Inflammatory macrophage treated with lipopolysaccharide for 1 hour (primary cell): ENCODE results near the gene SLIT3.

Experiments
- DNase-seq, 2 donors: peaks; one replicate each; pipeline ENCODE4 v3.0.0-alpha.2; 2020 to 2022

Gene SLIT3

GRCh38 chr5:169300468-169301385 lies at the start of gene SLIT3:
Gene SLIT3, minus strand, starts transcription at chr5:169301139. Its CDS starts 430 bp downstream, at chr5:169300709.
- no peak for DNase-seq

DNA sequence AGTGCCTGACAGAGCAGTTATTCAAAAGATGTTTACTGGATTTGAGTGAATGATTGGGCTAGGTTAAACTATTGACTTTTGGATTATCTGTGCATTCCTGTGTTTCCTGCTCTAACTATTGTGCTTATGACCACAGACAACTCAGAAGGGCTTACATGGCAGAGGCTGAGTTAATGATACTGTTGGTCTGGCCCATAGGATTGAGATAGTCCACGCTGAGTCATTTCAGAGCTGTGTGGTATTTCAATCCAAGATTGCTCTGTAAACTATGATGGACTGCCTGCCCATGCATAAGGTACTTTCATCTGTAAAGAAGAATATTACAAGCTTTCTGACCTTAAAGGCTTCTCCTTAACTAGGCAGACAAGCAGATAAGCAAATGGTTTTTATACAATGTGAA lies 49.1 kb upstream of the SLIT3 start:
- DNase-seq = no peak

DNA sequence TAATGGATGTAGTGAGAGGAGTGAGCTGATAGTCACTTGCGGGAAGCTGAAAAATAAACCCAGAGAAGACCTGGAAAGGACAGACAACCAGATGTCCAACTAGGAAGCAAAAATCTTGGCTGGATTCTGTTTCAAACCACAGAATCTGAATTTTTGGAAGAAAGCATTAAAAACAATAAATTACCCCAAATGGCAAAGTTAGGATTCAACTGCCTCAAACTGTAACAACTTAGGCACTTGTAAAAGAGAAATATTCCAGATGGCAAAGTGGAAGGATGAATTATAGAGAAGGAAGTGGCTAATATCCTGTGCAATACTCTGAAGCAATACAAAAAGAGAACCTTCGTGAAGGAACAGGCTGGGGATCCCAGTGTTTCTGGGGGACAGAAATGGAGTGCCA lies 46.8 kb upstream of the SLIT3 start:
- peak in 1 of 2 donors; percentile 1 for DNase-seq

DNA sequence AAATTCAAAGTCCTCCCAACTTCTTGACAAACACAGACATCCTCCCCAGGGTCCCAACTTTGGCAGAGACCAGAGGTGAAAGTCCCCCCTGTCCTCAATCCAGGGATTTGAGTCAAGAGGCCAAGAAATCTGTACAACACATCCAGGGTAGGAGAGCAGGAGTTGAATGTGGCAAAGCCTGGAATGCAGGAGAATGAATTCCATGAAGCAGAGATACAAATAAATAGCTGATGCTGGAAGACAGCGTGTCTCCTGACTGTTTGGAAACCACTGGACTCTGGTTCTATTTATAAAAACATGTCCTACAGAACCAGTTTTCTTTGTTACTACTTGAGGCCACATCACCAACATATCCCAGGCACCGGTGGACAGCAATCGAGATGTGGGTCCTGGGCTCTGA lies 43.7 kb upstream of the SLIT3 start:
- DNase-seq = no peak

DNA sequence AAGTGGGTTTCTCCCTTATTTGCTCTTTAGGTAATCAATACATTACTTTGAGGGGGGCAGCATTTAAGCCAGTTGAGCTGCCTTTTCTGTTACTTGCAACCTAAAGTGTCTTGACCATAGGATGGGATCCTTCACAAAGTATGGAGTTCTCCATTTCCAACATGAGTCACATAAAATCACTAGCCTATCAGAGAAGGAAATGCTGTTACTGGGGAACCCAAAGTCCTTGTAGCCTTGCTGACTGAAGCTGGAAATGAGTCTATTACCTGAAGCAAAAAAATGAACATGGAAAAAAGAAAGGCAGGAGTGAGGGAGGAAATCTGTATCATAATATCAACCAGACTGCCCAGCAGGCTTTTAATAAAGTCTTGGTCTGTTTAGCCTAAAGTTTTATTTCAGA lies 42.8 kb upstream of the SLIT3 start:
- DNase-seq = no peak

DNA sequence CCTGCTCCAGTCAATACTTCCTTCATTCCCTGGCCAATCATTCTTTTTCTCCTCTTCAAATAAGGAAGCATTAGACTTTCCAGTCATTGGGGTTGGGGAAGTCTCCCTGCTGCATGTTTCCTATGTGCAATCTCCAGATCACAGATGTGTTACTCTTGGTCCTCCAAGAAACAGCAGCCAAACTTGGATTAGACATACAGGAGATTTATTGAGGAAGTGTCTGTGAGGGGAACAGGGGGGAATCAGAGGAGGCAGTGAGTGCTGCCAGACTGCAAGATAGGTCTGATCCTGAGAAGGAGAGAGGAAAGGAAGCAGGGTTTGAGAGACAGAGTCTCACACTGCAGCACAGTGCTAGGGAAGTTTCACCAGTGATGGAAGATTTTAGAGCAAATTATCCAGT lies 40.6 kb upstream of the SLIT3 start:
- no peak for DNase-seq

DNA sequence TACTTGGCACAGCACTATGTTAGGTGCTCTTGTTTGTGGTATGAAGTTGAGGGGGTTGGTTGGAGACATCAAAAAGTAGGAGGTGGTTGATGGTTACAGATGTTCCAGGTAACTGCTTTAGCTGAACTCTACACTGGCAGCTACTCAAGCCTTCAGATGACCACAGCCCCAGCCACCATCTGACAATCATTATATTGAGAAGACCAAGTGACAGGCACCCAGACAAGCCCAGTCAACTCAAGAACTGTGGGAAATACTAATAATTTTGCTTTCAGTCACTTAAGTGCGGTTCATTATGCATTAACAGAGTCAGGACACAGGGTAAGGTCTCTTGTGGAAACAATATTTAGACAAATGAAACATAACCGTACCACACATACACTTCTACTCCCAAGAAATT lies 38.9 kb upstream of the SLIT3 start:
- DNase-seq = no peak

DNA sequence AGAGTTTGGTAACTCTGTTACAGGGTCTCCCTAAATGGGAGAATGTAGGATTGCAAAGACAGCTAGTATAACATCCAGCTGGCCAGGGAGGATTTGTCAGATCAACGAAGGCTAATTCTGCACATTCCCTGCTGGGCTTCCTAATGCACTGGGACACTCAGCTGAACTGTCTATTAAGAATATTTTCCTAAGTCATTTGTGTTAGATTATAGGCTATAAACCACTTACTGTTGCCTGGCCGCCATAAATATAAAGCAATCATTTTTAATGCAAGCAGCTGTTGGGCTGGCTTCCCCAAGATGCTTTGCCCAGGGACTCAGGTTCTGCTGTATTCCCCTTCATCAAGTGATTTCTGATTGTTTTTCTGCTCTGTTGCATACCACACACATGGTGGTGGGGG lies 35.3 kb upstream of the SLIT3 start:
- no peak for DNase-seq

DNA sequence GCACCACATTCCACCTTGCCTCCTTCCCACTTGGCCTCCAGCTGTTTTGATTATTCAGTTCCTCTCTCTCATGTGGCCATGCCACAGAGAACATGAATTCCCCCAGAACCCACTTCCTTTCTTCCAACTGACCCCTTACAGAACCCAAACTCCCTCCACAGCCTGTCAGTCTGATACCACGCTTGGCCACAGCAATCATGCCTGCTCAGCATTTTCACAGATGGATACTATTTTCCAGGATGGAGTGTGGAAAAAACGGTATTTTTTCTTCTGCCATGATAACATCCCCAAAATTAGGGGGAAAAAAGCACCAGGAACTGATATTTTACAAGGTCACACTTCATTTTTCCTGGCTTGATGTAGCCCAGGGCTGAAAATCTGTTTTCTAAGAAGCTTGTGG lies 34.9 kb upstream of the SLIT3 start:
- DNase-seq = no peak

GRCh38 chr5:169333518-169333917 lies 32.6 kb upstream of the SLIT3 start:
- DNase-seq = no peak

- DNase-seq = peak in 1 of 2 donors; percentile 1
Measured at GRCh38 chr5:169331292-169331852, 30.4 kb upstream of the SLIT3 start.

DNA sequence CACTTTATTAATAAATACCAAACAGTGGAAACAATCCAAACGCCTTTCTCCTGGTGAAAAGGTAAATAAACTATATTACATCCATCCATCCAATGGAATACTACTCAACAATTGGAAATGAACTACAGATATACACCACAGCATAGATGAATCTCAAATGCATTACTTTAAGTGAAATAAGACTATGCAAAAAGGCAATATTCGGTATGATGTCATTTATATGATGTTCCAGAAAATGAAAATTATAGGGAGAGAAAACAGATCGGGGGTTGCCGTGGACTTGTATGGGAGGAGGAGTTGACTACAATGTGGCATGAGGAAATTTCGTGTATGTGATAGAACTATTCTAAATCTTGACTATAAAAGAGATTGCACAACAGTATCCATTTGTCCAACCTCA lies 27.5 kb upstream of the SLIT3 start:
- no peak for DNase-seq

GRCh38 chr5:169325273-169325672 lies 24.3 kb upstream of the SLIT3 start:
- DNase-seq = no peak

DNA sequence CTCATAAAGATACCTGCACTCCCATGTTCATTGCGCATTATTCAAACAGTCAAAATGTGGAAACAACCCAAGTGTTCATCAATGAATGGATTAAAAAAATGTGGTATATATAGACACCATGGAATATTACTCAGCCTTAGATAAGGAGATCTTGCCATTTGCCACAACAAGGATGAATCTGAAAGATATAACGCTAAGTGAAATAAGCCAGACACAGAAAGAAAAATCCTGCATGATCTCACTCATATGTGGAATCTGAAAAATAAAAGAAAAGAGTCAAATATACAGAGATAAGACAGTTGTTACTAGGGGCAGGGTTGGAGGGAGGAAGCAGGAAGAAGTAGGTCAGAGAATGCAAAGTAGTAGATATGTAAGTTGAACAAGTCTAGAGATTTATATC lies 17.6 kb upstream of the SLIT3 start:
- DNase-seq = no peak

DNA sequence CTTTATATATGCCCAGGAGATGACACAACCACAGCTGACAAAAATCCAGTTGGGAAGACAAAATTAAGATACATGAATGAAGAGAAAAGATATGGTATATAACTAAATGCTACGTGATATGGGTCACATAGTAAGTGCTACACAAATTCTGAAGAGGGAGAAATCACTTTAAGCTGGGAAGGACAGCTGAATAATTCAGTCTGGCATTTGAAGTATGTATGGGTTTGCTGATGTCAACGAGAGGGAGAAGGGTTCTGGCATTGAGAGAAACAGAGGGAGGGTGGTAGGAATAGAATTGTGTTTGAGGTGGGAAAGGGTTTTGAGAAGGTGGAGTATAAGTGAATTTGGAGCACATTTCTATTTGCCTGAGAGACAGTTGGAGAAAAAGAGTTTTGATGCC lies 6.7 kb upstream of the SLIT3 start:
- no peak for DNase-seq

DNA sequence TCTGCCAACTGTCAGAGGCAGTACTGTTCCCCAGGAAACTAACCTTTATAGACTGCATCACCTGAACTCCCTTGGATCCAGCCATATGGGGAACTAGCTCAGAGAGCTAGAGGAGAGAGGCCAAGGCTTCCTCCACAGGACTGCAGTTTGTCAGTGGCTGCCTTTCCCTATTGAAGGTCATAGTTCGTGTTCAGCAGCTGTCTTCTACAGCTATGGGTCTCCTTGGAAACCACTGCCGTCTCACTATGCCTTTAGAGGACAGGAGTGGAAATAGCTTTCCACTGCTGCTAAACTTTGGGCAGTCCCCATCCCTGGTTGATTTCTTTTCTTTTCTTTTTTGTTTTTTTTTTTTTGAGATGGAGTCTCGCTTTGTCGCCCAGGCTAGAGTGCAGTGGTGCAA lies 4.4 kb upstream of the SLIT3 start:
- DNase-seq = no peak

- no peak for DNase-seq
Measured at GRCh38 chr5:169304175-169304574, 3.2 kb upstream of the SLIT3 start.

DNA sequence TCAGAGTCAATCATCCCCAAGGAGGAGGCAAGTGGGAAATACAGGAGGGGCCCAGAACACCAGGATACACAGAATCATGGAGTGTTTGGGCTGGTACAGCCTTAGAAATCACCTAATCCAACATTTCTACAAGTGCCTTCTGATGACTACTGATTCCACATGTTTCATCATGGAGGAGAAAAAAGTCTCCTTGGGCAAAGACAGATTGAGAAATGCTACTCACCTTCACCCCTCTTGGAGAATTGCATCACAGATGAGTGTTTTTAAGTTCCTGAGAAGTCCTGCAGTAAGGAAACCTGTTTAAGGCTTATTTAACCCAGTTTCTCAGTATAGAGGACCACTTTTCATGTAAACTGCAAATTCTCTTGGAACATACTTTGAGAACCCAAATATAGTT lies 2.2 kb upstream of the SLIT3 start:
- no peak for DNase-seq

DNA sequence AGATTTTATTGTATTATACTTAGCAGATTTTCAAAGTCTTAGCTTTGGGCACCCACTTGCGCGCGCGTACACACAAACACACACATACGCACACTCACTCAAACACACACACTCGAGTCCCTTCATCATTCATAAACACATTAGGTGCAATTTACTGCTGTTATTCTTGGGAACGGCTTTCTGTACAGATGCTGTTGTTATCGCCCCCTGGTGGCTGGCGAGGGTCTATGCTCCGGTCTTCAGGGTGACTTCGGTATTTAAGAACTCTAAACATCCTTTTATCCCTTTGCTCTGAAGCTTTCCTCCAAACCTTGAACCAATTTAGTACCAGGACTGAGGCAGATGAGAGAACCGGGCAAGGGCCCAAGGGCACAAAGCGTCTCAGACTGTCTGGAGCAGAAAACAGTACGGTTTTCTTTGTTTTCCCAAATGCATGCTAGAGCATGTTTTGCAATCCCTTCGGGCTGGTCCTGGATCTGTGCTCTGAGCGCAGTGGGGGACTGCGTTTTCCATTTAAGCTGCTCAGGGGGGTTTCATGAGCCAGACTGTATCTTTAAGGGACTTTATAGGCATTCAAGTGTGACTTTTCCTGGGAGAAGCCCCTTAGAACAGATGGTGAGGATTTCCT lies 1.7 kb upstream of the SLIT3 start:
- peak; percentile 45 to 83 for DNase-seq

- no peak for DNase-seq
Measured at GRCh38 chr5:169301986-169302385, 1.0 kb upstream of the SLIT3 start.

DNA sequence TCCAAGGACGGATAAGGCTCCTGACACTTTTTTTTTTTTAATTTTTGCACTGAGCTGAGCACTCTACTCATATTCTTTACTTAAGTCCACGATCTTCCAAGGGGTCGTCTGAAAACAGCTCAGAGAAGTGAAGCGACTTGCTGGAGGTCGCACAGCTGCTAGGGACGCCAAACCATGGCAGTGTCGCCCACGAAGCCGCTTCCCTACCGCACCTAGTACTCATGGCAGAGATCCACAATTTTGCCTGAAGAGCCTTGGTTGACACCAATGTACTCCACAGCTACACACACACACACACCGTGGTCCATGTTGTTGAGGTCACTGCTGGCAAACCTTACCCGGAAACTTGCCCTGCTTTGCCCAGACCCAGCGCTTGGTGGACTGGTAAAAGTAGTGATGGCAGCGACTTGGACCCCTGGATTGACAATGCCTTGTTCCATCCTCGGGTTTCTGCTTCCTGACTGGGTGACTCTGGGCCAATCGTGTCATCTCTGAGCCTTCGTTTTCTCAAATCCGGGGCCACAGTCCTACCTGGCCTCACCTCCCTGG lies 521 bp upstream of the SLIT3 start:
- DNase-seq = no peak

DNA sequence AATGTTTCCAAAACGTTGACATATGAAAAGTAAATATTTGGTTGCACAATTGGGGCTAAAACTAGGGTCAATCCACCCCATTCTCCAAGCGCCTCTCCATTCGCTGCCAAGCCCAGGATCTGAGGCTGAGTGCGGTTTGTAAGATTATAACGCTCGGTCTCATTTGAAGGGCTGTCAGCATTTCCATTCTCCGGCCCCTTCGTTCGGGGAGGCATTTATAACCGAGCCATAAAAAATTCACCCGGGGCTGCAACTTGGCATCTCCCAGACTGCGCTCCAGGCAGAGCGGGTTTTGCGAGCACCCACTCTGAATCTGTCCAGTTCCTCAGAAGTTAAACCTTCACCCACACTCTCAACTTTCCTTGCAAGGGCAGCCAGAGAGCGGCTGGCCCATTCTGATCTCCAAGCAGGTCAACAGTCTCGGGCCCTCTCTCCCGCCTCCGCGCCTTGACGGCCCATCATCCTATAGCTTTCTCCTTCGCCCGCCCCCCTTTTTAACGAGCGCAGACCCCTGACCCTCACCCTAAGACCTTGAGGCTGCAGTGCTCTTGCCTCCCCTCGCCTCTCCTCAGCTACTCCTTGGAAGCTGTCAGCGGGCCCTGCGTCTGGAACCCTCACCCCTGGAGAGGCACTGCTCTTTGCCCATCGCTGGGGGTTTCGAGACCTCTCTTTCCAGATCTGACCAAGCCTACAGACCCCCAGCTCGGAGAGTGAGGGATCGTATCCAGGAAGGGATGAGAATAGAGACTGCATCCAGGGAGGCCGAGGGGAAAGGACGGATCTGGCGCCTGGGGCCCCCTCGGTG lies 1.1 kb downstream of the SLIT3 start:
- DNase-seq = no peak

- no peak for DNase-seq
Measured at GRCh38 chr5:169299191-169299662, 1.7 kb downstream of the SLIT3 start.
